ENCODE data around the gene MS4A12.
"Not testable (repeated sequence)": the region's sequence is repeated elsewhere in the genome, so short reads cannot be mapped to it uniquely, and the experiment has no call there.

MS4A12 gene

DNA sequence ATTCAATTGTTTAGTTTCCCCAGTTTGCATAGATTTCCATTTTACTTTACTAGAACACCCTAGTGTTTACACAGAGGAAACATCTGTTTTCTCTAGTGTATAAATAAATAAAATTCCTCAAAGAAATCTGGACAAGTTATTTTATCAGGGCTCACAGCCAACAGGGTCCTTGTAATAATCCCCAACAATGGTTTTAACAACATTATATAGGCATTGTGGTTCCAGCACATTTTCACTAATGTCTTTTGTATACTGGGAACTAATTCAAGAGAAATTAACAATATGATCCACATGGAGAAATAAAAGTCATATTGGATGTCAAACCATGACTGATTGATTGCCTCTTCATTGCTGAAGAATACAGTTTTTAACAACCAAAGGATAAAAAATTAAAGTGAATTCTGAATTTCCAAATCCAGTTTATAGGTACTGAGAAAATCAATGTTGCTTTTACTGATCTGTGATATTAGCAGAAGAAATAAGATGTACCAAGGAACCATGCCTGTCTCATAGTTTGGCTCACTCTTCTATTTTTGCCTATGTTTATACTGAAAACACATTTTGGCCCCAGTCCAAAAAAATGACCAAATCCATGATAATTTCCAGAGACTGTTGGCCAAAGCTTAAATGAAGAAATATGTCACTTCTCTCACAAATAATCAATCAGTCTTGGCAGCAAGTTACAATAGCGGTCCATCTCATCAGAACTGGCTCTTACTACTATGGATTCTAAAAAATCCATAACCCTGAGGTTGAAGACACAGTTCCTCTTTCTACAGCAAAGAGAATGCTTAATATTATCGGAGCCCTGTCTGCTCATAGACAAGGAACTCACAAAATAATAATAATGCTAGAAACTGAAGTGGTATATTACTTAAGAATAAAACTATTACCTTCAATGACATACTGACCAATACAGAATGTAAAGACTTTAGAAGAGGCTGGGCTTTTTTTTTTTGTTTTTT is 21.2 kb downstream of the MS4A12 start:
- DNase-seq, result no peak

DNA sequence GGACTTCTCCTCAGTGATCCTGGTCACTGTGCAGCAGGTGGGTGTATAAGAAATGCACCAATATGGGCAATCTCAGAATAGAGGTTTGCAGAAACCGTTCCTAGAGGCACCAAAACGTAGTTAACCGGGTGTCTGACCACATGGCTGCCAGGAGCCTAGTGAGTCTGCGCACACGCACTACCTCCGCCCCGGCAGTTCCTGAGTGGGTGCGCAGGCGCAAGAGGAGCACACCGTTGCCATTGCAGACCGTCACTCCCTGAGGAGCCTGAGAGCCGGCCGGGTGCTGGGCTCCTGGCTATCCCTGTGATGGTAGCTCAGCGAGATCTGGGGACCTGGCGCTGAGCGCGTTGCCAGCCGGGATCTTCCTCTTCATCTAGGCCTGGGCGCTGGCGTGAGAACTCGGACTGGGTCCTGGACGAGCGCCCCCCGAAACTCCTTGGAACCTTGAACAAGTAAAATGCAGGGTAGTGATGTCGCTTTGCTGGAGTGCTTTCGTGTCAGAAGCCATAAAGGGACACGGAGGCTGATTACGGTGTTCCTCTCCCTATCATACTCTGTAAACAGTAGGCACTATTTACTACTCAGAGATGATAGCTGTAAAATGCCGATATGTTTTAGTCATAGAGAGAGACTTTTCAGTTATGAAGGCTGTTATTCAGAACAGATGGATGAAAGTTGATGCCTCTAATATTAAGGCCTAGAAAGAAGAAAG is 22.7 kb downstream of the MS4A12 start, which contains the start of gene MS4A13:
MS4A13 (plus strand) TSS at position 249 of the 712 bp plus-strand sequence. CDS start 2,692 bp downstream, outside the sequence.
- DNase-seq, result no peak

- no peak for DNase-seq
Observed at GRCh38 chr11:60528465-60528864, 35.9 kb downstream of the MS4A12 start.

DNA sequence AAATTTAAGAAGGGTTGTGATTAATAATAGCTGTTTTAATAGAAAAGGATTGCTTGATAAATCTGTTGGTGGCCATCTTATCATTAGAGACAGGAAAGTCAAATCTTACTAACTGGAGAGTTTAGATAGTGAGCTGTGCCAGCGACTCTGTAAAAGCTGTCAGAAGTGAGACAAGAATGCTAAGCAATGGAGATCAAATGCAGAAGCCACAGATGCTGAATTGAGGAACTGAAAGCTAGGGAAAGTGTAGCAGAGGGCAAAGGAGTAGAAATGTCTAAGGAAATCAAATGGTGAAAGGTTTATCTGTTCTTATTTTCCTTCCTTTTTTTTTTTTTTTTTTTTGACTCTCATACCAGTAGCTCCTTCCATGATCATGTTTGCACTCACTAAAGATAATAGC is 36.4 kb downstream of the MS4A12 start:
- no peak for DNase-seq

- no peak for DNase-seq
Observed at GRCh38 chr11:60530454-60531100, 38.0 kb downstream of the MS4A12 start.

GRCh38 chr11:60532383-60532782 is 39.8 kb downstream of the MS4A12 start:
- DNase-seq, result not testable (repeated sequence)

GRCh38 chr11:60538627-60539026 is 46.0 kb downstream of the MS4A12 start:
- DNase-seq, result not testable (repeated sequence)

DNA sequence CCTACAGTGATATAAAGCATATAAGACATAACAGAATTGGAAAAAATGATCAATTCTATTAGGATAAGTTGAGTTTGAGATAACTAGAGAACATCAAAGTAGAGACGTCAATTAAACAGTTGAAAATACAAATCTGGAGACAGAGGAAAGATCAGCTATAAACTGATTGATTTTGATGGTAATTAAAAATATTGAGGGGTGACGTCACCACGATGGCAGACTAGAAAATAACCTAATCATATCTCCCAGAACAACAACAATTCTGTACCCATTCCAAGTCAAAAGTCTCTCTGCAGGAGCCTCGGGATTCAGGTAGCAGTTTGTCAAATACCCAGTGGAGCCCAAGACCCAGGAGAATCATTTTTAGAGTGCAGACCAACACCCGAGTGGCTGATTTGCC is 51.5 kb downstream of the MS4A12 start:
- DNase-seq, result no peak
